Large intestine (tissue), 3 donors: ENCODE measurements around the gene PRDM4. TPM values are rescaled to one million over a fixed set of nuclear protein-coding genes. Genes with fewer than 3 reads are reported as not detected.
"Not testable (repeated sequence)": the region's sequence is repeated elsewhere in the genome, so short reads cannot be mapped to it uniquely, and the experiment has no call there.

Source experiments
- DNase-seq, 2 donors: peaks; one replicate each; pipeline versions ENCODE4 v3.0.0 to v3.0.0-alpha.2; 2013
- H3K27ac ChIP-seq: one replicate; pipeline ENCODE4 v1.5.1; 2013; ENCODE audit warnings: low read length
- H3K27me3 ChIP-seq: 2 replicates; pipeline ENCODE4 v1.6.1; 2013; ENCODE audit warnings: low read length; ENCODE audit not compliant: control insufficient read depth, insufficient read depth
- H3K36me3 ChIP-seq: 2 replicates; pipeline ENCODE4 v1.6.1; 2013; ENCODE audit warnings: low read length; ENCODE audit not compliant: control insufficient read depth, insufficient read depth
- H3K4me1 ChIP-seq: one replicate; pipeline ENCODE4 v1.6.1; 2013; ENCODE audit warnings: low read length; ENCODE audit not compliant: control insufficient read depth, insufficient read depth
- H3K4me3 ChIP-seq: one replicate; pipeline ENCODE4 v1.5.1; 2013; ENCODE audit warnings: low read length
- H3K9me3 ChIP-seq: one replicate; pipeline ENCODE4 v1.6.1; 2013; ENCODE audit warnings: mild to moderate bottlenecking, low read depth, low read length, moderate library complexity; ENCODE audit not compliant: control insufficient read depth
- WGBS: methylation state at CpG from one replicate; pipeline ENCODE4 v1.1.5; 2013; ENCODE audit warnings: low lambda C conversion rate; ENCODE audit not compliant: insufficient coverage; 5-methylcytosine and 5-hydroxymethylcytosine counted together
- polyA plus RNA-seq: library from polyadenylated mRNA; unstranded; fragments of 120-200 nt; gene quantifications from one replicate; pipeline ENCODE4 v1.2.1, GENCODE V29; 2013

PRDM4 gene
- polyA plus RNA-seq, 1 donor = 29.8 TPM

DNA sequence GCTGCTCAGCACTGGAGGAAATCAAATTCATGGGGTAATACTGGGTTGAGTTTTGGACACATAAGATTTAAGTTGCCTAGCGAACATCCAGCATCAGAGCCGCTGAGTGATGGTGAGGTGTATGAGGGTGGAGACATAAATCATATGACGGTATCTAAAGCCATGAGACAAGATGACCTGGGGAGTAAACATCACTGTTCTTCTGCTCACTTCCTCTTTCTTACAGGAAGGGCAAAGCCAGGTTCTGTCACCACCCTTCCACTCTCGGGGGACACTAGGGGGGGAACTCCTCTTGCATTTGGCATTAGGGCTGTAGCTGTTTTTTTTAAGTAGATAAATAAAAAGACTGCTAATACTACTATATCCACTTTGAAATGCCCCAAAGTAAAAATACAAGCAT, 24.0 kb downstream of the PRDM4 start:
- Histone ChIP-seq H3K4me1 (no peaks in the 10 kb centered on the region), H3K27me3 (no peaks in the 10 kb centered on the region), H3K36me3 (peaks cover 83% of the 10 kb centered on the region), H3K9me3 (no peaks in the 10 kb centered on the region), H3K27ac (no peak overlapping the region), H3K4me3 (no peak overlapping the region)
- no peak for DNase-seq
- WGBS = no CpG with 5 or more reads among the region's 4 CpGs

DNA sequence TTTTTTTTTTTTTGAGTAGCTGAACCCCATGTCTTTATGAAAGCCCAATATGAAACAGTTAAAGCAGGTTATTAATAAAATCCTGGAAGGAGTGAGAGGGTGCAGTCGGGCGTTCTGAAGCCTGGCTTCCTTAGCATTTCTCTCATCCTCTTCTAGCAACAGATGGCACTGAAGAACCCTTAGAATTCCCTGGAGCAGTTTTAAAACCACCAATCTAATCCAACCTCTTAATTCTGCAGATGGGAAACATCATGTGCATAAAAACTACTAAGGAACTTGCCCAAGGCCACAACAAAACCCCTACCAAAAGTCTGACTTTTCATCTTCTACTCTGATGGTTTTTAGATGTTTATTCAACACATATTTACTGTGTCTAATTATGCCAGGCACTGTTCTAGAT, 25.2 kb downstream of the PRDM4 start:
- H3K4me3 ChIP-seq = no peak overlapping the region
- H3K27ac ChIP-seq = no peak overlapping the region
- no peaks in the 10 kb centered on the region for H3K27me3 ChIP-seq
- no peaks in the 10 kb centered on the region for H3K4me1 ChIP-seq
- H3K36me3 ChIP-seq = peaks cover 72% of the 10 kb centered on the region
- WGBS = no CpG with 5 or more reads among the region's 2 CpGs
- H3K9me3 ChIP-seq = no peaks in the 10 kb centered on the region
- DNase-seq = no peak

- no peaks in the 10 kb centered on the region for H3K9me3 ChIP-seq
- 86% methylated on average over 1 of the region's 5 CpGs for WGBS
- H3K36me3 ChIP-seq = peaks cover 57% of the 10 kb centered on the region
- no peak for DNase-seq
- H3K4me3 ChIP-seq = no peak overlapping the region
- no peaks in the 10 kb centered on the region for H3K27me3 ChIP-seq
- H3K4me1 ChIP-seq = no peaks in the 10 kb centered on the region
- no peak overlapping the region for H3K27ac ChIP-seq
These were observed 26.8 kb downstream of the PRDM4 start for GRCh38 chr12:107734139-107734538.

DNA sequence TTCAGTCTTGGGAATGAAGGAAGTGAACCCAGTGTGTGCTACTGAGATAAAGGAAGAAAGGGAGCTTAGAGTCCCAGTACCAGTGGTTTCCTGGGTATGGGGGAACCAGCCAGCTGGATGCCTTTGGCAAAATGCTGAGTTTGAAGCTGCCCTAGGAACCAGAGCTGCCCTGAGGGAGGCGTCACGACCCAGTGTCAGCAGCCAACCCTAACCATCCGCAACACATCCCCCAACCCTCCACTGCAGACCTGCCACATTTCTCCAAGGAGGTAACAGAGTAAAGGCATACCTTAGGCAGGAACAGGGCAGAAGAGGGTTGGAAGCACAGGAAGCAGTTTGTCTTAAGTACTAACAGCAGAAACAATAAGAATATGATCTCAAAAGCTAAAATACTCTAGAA, 28.6 kb downstream of the PRDM4 start:
- no peak for DNase-seq
- Histone ChIP-seq H3K4me3 (no peak overlapping the region), H3K4me1 (no peaks in the 10 kb centered on the region), H3K9me3 (no peaks in the 10 kb centered on the region), H3K36me3 (peaks cover 39% of the 10 kb centered on the region), H3K27me3 (no peaks in the 10 kb centered on the region), H3K27ac (no peak overlapping the region)
- 100% methylated on average over 1 of the region's 3 CpGs for WGBS

GRCh38 chr12:107731366-107731765, 29.6 kb downstream of the PRDM4 start:
- no CpG with 5 or more reads among the region's 4 CpGs for WGBS
- H3K27ac ChIP-seq = no peak overlapping the region
- H3K36me3 ChIP-seq = peaks cover 32% of the 10 kb centered on the region
- H3K9me3 ChIP-seq = no peaks in the 10 kb centered on the region
- no peak overlapping the region for H3K4me3 ChIP-seq
- DNase-seq = no peak
- no peaks in the 10 kb centered on the region for H3K27me3 ChIP-seq
- H3K4me1 ChIP-seq = no peaks in the 10 kb centered on the region

DNA sequence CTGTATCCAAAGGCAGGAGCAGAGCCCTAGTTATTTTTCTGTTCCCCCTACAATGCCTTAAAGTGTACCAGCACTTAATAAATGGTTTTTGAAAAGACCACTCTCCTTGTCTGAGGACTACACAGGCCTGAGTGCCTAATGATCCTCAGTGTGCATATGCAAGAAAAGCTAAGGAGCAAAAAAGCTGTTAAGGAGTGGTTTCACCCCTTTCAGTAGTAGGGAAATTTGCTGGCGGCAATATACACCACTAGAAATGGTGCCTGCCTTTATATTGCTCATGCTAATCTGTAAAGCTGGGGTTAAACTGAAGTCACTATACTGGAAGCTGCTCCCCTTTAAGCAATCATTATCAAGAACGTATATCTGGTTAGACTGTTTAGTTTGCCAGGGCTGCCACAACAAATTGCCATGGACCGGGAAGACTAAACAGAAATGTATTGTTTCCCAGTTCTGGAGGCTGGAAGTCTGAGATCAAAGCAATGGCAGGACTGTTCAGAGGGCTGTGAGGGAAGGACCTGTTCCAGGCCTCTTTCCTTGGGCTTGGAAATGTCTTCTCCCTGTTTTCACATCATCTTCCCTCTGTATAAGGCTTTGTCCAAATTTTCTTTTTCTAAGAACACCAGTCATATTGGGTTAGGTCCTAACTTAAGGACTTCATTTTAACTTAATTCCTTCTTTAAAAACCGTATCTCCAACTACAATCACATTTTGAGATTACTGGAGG, 30.2 kb downstream of the PRDM4 start:
- no peak for DNase-seq
- WGBS = 100% methylated on average over 1 of the region's 4 CpGs
- Histone ChIP-seq H3K4me1 (no peaks in the 10 kb centered on the region), H3K9me3 (no peaks in the 10 kb centered on the region), H3K27me3 (no peaks in the 10 kb centered on the region), H3K36me3 (peaks cover 27% of the 10 kb centered on the region), H3K27ac (no peak overlapping the region), H3K4me3 (no peak overlapping the region)

GRCh38 chr12:107727742-107728141, 33.2 kb downstream of the PRDM4 start:
- no CpG with 5 or more reads among the region's 1 CpG for WGBS
- H3K36me3 ChIP-seq, H3K9me3 ChIP-seq: not testable (repeated sequence)

DNA sequence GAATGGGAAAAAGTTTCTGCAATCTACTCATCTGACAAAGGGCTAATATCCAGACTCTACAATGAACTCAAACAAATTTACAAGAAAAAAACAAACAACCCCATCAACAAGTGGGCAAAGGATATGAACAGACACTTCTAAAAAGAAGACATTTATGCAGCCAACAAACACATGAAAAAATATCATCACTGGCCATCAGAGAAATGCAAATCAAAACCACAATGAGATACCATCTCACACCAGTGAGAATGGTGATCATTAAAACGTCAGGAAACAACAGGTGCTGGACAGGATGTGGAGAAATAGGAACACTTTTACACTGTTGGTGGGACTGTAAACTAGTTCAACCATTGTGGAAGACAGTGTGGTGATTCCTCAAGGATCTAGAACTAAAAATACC, 33.6 kb downstream of the PRDM4 start:
- not testable (repeated sequence) for H3K36me3 ChIP-seq, H3K4me1 ChIP-seq, H3K9me3 ChIP-seq, DNase-seq, H3K27ac ChIP-seq, H3K27me3 ChIP-seq, H3K4me3 ChIP-seq
- WGBS = no CpG with 5 or more reads among the region's 1 CpG

More at GRCh38 chr12:107727742-107728141, 33.2 kb downstream of the PRDM4 start:
- not testable (repeated sequence) for DNase-seq, H3K27me3 ChIP-seq, H3K4me3 ChIP-seq, H3K27ac ChIP-seq, H3K4me1 ChIP-seq

DNA sequence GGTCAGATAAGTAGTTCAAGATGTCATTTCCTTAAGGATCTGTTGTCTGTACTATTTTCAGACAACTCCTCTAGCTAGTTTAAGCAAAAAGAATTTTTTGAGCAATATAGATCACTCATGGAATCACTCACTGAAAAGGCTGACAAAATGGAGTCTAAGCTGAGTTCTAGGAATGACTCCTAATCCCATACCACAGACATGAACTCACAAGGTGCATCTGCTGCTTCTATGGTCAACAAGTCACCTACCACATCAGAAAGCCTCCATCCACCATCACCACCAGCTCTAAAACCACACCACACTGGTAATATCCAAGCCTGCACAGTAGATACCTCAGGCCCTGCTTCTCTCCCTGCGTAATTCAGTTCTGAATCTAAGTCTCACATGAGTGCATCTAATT, 42.3 kb downstream of the PRDM4 start:
- Histone ChIP-seq H3K9me3 (no peaks in the 10 kb centered on the region), H3K4me1 (no peaks in the 10 kb centered on the region), H3K36me3 (peaks cover 11% of the 10 kb centered on the region), H3K27ac (no peak overlapping the region), H3K27me3 (no peaks in the 10 kb centered on the region), H3K4me3 (no peak overlapping the region)
- no CpG with 5 or more reads among the region's 1 CpG for WGBS
- DNase-seq = no peak

GRCh38 chr12:107715780-107716179, 45.2 kb downstream of the PRDM4 start:
- H3K4me1 ChIP-seq = no peaks in the 10 kb centered on the region
- H3K36me3 ChIP-seq = peaks cover 34% of the 10 kb centered on the region
- no peaks in the 10 kb centered on the region for H3K9me3 ChIP-seq
- H3K27me3 ChIP-seq = no peaks in the 10 kb centered on the region
- no peak overlapping the region for H3K4me3 ChIP-seq
- no peak overlapping the region for H3K27ac ChIP-seq
- no peak for DNase-seq

DNA sequence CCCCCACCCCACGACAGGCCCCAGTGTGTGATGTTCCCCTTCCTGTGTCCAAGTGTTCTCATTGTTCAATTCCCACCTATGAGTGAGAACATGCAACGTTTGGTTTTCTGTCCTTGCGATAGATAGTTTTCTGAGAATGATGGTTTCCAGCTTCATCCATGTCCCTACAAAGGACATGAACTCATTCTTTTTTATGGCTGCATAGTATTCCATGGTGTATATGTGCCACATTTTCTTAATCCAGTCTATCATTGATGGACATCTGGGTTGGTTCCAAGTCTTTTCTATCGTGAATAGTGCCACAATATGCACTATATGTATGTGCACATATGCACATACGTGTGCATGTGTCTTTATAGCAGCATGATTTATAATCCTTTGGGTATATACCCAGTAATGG, 55.4 kb downstream of the PRDM4 start:
- H3K27me3 ChIP-seq, H3K4me1 ChIP-seq, H3K9me3 ChIP-seq, H3K27ac ChIP-seq, DNase-seq, H3K4me3 ChIP-seq: not testable (repeated sequence)
- no CpG with 5 or more reads among the region's 5 CpGs for WGBS
- peaks cover 55% of the 10 kb centered on the region for H3K36me3 ChIP-seq
